GM18499 (cell line): Measurements from ENCODE around the gene UBAP2L.
"Not testable (repeated sequence)": the region's sequence is repeated elsewhere in the genome, so short reads cannot be mapped to it uniquely, and the experiment has no call there.

Source experiments
- ATAC-seq: cut with Tn5 transposase; IDR thresholded peaks from one replicate; pipeline ENCODE4 v1.9.1; 2021; ENCODE audit warnings: moderate number of reproducible peaks; ENCODE audit not compliant: insufficient read depth, unreplicated experiment

Gene UBAP2L

DNA sequence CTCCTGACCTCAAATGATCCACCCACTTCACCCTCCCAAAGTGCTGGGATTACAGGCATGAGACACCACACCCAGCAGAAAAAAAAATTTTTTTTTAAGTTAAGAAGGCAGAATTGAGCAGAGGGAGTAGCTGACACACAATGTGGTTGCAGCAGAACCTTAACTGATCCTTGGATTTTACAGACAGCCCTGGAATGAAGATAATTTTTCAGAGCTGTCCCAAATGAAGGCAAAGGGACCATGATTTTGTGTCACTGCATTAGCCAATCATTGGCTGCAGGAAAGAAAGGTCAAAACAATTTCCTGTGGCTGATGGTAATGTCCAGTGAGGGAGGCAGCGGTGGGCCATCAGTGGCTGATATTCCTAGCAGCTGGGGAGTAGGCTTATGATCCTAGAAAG, 80.8 kb downstream of the UBAP2L start:
- no peak for ATAC-seq

DNA sequence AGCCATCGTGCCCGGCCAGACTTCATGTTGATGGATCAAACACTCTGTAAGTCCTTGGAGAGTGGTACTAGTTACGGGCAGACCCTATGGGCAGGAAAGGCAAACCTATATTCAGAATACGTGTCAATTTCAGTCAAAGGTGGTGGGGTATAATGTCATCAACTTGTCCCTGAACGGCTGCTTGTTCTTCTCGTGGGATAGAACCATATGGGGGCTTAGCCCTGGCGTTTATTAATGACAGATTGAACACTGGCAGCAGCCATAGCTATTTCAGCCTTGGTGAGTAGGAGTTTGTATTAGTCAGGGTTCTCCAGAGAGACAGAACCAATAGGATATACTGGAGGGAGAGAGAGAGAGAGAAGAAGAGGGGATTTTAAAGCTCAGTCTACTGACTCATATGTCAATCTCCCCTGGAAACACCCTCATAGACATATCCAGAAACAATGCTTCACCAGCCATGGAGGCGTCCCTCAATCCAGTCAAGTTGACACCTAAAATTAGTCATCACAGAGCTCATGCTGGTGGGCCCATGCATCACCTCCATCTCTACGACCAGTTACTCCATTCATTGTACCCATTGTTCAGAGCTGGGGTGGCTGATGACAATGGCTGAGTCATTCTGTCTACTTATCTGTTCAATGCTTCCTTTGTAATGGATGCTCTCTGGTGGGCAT, 84.0 kb downstream of the UBAP2L start:
- ATAC-seq = no peak

DNA sequence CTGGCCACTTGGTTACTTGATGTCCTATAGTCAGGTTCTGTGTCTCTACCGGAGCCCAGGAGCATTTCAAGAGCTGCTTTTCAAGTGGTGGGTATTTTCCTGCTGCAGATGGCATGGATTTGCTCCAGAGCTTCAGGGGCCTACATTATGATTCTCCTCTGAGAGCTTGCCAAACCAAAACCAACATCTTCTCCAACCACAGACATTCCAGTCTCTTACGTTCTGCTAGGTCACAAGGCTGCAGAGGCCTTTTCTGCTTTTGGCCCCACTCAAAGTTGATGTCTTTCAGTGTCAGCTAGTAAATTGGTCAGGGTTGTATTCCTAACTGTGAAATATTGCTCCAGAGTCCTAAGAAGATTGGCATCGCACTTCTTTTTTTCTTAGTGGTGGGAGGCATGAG, 85.4 kb downstream of the UBAP2L start:
- no peak for ATAC-seq

DNA sequence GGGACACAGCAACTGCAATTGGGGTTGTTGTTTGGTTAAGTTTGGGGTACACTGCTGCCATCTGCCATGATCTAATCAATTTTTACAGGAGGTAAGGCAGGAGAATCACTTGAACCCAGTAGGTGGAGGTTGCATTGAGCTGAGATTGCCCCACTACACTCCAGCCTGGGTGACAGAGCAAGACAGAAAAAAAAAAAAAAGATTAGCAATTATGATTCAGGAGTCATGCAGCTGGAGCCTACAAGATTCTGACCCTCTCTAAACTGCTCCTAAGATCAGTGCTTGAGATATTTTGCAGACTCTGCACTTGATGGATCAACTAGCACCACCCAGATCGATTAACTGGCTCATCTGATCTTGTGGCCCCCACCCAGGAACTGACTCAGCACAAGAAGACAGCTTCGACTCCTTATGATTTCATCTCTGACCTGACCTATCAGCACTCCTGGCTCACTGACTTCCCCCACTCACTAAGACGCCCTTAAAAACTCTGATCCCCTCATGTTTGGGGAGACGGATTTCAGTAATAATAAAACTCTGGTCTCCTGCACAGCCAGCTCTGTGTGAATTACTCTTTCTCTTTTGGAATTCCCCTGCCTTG, 87.0 kb downstream of the UBAP2L start:
- not testable (repeated sequence) for ATAC-seq

DNA sequence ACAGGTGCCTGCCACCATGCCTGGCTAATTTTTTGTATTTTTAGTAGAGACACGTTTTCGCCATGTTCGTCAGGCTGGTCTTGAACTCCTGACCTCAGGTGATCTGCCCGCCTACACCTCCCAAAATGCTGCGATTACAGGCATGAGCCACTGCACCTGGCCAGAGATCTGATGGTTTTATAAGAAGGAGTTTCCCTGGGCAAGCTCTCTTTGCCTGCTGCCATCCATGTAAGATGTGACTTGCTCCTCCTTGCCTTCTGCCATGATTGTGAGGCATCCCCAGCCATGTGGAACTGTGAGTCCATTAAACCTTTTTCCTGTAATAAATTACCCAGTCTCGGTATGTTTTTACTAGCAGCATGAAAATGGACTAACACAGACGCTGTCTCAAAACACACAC, 88.4 kb downstream of the UBAP2L start:
- not testable (repeated sequence) for ATAC-seq

DNA sequence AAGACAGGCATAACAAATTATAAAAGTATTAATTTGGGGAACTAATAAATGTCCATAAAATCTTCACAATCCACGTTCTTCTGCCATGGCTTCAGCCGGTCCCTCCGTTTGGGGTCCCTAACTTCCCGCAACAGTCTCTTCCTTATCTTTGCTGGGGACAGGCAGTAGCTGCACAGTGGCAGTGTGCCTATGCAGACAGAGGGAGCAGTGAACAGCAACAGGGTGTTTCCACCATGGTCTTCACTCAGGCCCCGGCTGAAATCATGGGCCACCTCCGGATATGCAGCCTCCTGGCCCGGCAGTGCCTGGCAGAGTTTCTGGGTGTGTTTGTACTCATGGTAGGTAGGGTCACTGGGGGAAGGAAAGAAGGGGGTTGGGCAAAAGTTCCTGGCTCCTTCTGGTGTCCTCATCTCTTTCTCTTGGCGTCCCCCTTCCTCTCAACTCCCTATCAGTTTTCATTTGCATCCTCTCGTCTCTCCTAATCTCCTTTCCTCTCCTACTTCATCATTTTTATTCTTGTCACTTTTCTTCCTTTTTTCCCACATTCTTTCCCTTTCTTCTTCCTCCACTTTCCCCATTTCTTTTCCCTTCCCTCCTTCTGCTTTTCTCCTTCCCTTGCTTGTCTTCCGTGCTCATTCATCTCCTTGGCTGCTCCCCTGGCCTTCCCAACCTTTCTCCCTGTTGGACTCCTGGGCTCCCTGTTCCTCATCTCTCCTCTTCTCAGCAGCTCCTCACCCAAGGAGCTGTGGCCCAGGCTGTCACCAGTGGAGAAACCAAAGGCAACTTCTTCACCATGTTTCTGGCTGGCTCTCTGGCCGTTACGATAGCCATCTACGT, 91.7 kb downstream of the UBAP2L start:
- ATAC-seq = not testable (repeated sequence)

DNA sequence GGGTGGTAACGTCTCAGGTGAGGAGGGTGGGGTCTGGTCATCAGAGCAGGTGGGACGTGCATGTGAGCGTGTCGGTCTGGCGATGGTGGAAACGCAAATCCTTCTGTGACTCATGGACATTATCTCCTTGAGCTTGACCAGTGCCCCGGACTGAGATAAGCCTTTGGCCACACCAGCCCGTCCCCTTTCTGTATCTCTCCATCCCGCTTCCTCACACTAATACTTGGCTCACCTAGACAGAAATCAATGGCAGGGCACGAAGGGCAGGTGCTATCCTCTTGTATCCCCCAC, 92.3 kb downstream of the UBAP2L start:
- ATAC-seq = no peak

DNA sequence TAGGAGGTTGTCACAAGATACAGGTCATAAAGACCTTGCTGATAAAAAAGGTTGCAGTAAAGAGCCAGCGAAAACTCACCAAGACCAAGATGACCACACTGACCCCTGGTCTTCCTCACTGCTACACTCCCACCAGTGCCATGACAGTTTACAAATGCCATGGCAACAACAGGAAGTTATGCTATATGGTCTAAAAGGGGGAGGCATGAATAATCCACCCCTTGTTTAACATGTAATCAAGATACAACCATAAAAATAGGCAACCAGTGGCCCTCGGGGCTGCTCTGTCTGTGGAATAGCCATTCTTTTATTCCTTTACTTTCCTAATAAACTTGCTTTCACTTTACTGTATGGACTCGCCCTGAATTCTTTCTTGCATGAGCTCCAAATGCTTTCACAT, 93.5 kb downstream of the UBAP2L start:
- not testable (repeated sequence) for ATAC-seq

DNA sequence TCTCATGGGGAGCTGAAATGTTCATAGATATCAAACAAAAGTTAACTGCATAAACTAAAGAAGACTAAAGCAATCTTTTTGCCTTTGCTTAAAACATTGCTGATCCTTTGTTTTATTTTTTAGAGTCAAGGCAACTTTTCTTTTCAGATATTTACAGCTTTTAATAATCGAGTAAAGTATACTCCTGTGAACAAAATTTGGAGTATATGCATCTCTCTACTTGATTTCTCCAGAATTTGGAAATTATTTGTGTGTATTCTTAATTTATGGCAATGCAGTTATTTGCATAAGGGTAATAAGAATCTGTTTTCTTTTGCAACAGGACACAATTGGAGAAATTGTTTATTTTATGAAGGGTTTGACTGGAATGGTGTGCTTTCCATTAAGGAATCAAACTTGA, 95.9 kb downstream of the UBAP2L start:
- no peak for ATAC-seq

DNA sequence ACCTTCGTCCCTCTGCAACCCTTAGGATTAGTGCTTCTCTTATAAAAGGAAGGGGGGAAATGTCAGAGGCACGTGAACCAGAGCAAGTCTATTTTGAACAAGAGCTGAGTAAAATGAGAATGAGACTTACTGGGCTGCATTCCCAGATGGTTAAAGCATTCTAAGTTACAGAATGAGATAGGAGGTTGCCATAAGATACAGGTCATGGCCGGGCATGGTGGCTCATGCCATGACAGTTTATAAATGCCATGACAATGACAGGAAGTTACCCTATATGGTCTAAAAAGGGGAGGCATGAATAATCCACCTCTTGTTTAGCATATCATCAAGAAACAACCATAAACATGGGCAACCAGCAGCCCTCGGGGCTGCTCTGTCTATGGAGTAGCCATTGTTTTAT, 97.6 kb downstream of the UBAP2L start:
- ATAC-seq = no peak
